AG04450 (cell line): ENCODE measurements around the gene ARL15. TPM values are rescaled to one million over a fixed set of nuclear protein-coding genes. Genes with fewer than 3 reads are reported as not detected.

ENCODE experiments used
- CTCF ChIA-PET: fragments of 300-600, 350-600 bp; formaldehyde crosslinking; extraction: SDS; loops from one replicate; lab custom pipeline; 2022; ENCODE audit warnings: antibody characterized with exemption, inconsistent platforms; lab: Charles Lee
- POLR2A ChIA-PET: fragments of 350-600 bp; formaldehyde crosslinking; extraction: SDS; loops from one replicate; lab custom pipeline; 2021; ENCODE audit warnings: antibody characterized with exemption, inconsistent platforms; lab: Yijun Ruan, JAX
- DNase-seq: peaks from one replicate; pipeline ENCODE4 v3.0.0-alpha.2; 2011; ENCODE audit warnings: low read depth, low spot score
- H3K27ac ChIP-seq: one replicate; pipeline ENCODE4 v1.5.1; 2012; ENCODE audit warnings: low read depth, low read length, control low read depth
- H3K27me3 ChIP-seq: one replicate; pipeline ENCODE4 v1.6.0; 2012; ENCODE audit warnings: low read length; ENCODE audit not compliant: control insufficient read depth, insufficient read depth
- H3K4me3 ChIP-seq: 2 replicates; pipeline ENCODE4 v1.5.1; 2011; ENCODE audit warnings: mild to moderate bottlenecking, low read depth, low read length, control low read depth
- H3K9me3 ChIP-seq: 2 replicates; pipeline ENCODE4 v1.5.1; 2012; ENCODE audit warnings: low read length; ENCODE audit not compliant: control insufficient read depth, insufficient read depth
- CTCF ChIP-seq: IDR thresholded peaks from 2 replicates; pipeline ENCODE4 v1.5.1; 2011; ENCODE audit warnings: low read depth, low read length, control low read depth, inconsistent platforms
- polyA plus RNA-seq: library from polyadenylated mRNA; depleted of rRNA; stranded (reverse); fragments of >200 nt; gene quantifications from 2 replicates; pipeline ENCODE4 v1.2.3, GENCODE V29; 2011; rRNA removed
- small RNA-seq: library from RNA; depleted of rRNA; stranded (forward); fragments of <200 nt; gene quantifications from one replicate; pipeline ENCODE3, GENCODE V24; 2012; ENCODE audit warnings: low read depth; ENCODE audit not compliant: insufficient read length

Gene ARL15
- polyA plus RNA-seq, 1 experiment: 16.0 TPM

- POLR2A ChIA-PET: no interaction called here
- H3K27me3 ChIP-seq: no peaks in the 10 kb centered on the region
- no peak overlapping the region for H3K4me3 ChIP-seq
- no peak for DNase-seq
- peaks cover 10% of the 10 kb centered on the region for H3K9me3 ChIP-seq
- CTCF ChIA-PET: no interaction called here
- no peak overlapping the region for H3K27ac ChIP-seq
- no peak for TF ChIP-seq CTCF
Observed at GRCh38 chr5:53834500-53834899, 475.9 kb downstream of the ARL15 start.

Small RNA genes within 50 kb of the gene (small RNA-seq; reads per million reads assigned to genes)
- gene AC008873.1: not detected
- not detected for gene MIR4459
- not detected for gene MIR581
- gene RNU6-272P: not detected

Other genes starting within 250 kb of the ARL15 start
- gene HSPB3, start 145.1 kb upstream of the ARL15 start, polyA plus RNA-seq: 0.62 and 0.67 TPM in 2 replicates
- gene SNX18, start 207.2 kb upstream of the ARL15 start, polyA plus RNA-seq: 68.1 and 74.1 TPM in 2 replicates